ENCODE measurements around the gene SLC9B2. TPM values are rescaled to one million over a fixed set of nuclear protein-coding genes. Genes with fewer than 3 reads are reported as not detected.

The SLC9B2 gene
- total and polyA plus RNA-seq, 2 donors: 4.7 to 6.4 TPM

GRCh38 chr4:103060453-103061148 lies 16.0 kb downstream of the SLC9B2 start:
- 96% methylated on average over 2 of the region's 2 CpGs for WGBS
- H3K27me3 ChIP-seq (ENCODE audit: control insufficient read depth in 2 of 2, insufficient read depth in 1 of 2, low read length in 1 of 2): no peaks in the 10 kb centered on the region
- no peak for DNase-seq (ENCODE audit: low read depth in 6 of 9, low spot score in 9 of 9)
- H3K27ac ChIP-seq (ENCODE audit: low read depth in 1 of 2, low read length in 1 of 2): no peak overlapping the region
- H3K36me3 ChIP-seq (ENCODE audit: control insufficient read depth in 2 of 2, insufficient read depth in 2 of 2, low read length in 1 of 2): peaks cover 0 to 5% of the 10 kb centered on the region in 2 donors
- no peaks in the 10 kb centered on the region for H3K9me3 ChIP-seq (ENCODE audit: control insufficient read depth in 2 of 2, insufficient read depth in 1 of 2, low read length in 1 of 2)
- H3K4me3 ChIP-seq (ENCODE audit: low read length in 2 of 2): no peak overlapping the region
- no peaks in the 10 kb centered on the region for H3K4me1 ChIP-seq (ENCODE audit: control insufficient read depth in 2 of 2, insufficient read depth in 2 of 2, low read length in 2 of 2)

DNA sequence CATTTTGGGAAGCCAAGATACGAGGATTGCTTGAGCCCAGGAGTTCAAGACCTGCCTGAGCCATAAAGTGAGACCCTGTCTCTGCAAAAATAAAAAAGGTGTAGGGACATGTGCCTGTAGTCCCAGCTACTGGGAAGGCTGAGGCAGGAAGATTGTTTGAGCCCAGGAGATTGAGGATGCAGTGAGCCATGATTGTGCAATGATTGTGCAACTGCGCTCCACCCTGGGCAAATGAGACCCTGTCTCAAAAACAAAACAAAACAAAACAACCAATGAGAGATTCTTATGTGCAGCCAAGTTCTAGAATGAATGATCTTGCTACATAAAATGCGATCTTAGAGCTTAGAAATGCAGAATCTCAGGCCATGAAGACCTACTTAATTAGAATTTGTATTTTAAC lies 22.5 kb downstream of the SLC9B2 start:
- Histone ChIP-seq H3K9me3 (ENCODE audit: control insufficient read depth in 2 of 2, insufficient read depth in 1 of 2, low read length in 1 of 2) (no peaks in the 10 kb centered on the region), H3K4me3 (ENCODE audit: low read length in 2 of 2) (no peak overlapping the region), H3K27me3 (ENCODE audit: control insufficient read depth in 2 of 2, insufficient read depth in 1 of 2, low read length in 1 of 2) (no peaks in the 10 kb centered on the region), H3K27ac (ENCODE audit: low read depth in 1 of 2, low read length in 1 of 2) (no peak overlapping the region), H3K4me1 (ENCODE audit: control insufficient read depth in 2 of 2, insufficient read depth in 2 of 2, low read length in 2 of 2) (no peaks in the 10 kb centered on the region), H3K36me3 (ENCODE audit: control insufficient read depth in 2 of 2, insufficient read depth in 2 of 2, low read length in 1 of 2) (no peaks in the 10 kb centered on the region)
- no peak for DNase-seq (ENCODE audit: low read depth in 6 of 9, low spot score in 9 of 9)
- WGBS: over 99% methylated on average over 3 of the region's 3 CpGs

DNA sequence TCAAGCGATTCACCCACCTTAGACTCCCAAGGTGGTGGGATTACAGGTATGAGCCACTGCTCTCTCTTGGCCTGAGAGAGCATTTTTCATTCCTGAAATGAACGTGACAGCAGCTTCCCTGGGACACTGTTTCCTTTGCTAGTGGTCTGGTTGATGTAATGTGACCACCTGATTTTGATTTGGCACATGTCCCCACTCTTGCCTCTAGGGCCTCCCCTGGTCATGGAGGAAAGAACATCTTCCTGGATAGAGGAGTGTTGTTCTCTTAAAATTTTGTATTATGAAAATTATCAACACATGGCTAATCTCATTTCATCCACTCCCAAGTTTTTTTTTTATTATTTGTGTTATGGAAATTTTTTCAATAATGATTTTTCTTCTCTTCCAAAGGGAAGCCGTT lies 23.8 kb downstream of the SLC9B2 start:
- Histone ChIP-seq H3K4me3 (ENCODE audit: low read length in 2 of 2) (no peak overlapping the region), H3K27ac (ENCODE audit: low read depth in 1 of 2, low read length in 1 of 2) (no peak overlapping the region), H3K4me1 (ENCODE audit: control insufficient read depth in 2 of 2, insufficient read depth in 2 of 2, low read length in 2 of 2) (no peaks in the 10 kb centered on the region), H3K36me3 (ENCODE audit: control insufficient read depth in 2 of 2, insufficient read depth in 2 of 2, low read length in 1 of 2) (peaks cover 0 to 10% of the 10 kb centered on the region in 2 donors), H3K27me3 (ENCODE audit: control insufficient read depth in 2 of 2, insufficient read depth in 1 of 2, low read length in 1 of 2) (no peaks in the 10 kb centered on the region), H3K9me3 (ENCODE audit: control insufficient read depth in 2 of 2, insufficient read depth in 1 of 2, low read length in 1 of 2) (no peaks in the 10 kb centered on the region)
- DNase-seq (ENCODE audit: low read depth in 6 of 9, low spot score in 9 of 9): no peak
- 97% methylated on average over 3 of the region's 3 CpGs for WGBS

DNA sequence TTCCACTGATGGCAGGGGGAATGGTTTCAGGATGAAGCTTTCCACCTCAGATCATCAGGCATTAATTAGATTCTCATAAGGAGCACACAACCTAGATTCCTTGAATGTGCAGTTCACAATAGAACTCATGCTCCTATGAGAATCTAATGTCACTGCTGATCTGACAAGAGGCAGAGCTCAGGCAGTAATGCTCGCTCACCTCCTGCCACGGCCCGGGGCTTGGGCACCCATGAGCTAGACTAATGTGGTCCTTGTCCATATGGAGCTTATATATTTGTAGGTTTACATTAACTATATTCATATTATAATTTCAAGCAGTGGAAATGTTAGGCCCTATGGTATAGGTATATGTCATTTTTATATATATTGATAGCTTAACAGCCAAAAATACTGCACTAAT lies 24.4 kb downstream of the SLC9B2 start:
- no peak overlapping the region for H3K27ac ChIP-seq (ENCODE audit: low read depth in 1 of 2, low read length in 1 of 2)
- no peaks in the 10 kb centered on the region for H3K27me3 ChIP-seq (ENCODE audit: control insufficient read depth in 2 of 2, insufficient read depth in 1 of 2, low read length in 1 of 2)
- H3K4me3 ChIP-seq (ENCODE audit: low read length in 2 of 2): no peak overlapping the region
- over 99% methylated on average over 3 of the region's 3 CpGs for WGBS
- H3K9me3 ChIP-seq (ENCODE audit: control insufficient read depth in 2 of 2, insufficient read depth in 1 of 2, low read length in 1 of 2): no peaks in the 10 kb centered on the region
- no peaks in the 10 kb centered on the region for H3K4me1 ChIP-seq (ENCODE audit: control insufficient read depth in 2 of 2, insufficient read depth in 2 of 2, low read length in 2 of 2)
- H3K36me3 ChIP-seq (ENCODE audit: control insufficient read depth in 2 of 2, insufficient read depth in 2 of 2, low read length in 1 of 2): peaks cover 0 to 10% of the 10 kb centered on the region in 2 donors
- DNase-seq (ENCODE audit: low read depth in 6 of 9, low spot score in 9 of 9): no peak

DNA sequence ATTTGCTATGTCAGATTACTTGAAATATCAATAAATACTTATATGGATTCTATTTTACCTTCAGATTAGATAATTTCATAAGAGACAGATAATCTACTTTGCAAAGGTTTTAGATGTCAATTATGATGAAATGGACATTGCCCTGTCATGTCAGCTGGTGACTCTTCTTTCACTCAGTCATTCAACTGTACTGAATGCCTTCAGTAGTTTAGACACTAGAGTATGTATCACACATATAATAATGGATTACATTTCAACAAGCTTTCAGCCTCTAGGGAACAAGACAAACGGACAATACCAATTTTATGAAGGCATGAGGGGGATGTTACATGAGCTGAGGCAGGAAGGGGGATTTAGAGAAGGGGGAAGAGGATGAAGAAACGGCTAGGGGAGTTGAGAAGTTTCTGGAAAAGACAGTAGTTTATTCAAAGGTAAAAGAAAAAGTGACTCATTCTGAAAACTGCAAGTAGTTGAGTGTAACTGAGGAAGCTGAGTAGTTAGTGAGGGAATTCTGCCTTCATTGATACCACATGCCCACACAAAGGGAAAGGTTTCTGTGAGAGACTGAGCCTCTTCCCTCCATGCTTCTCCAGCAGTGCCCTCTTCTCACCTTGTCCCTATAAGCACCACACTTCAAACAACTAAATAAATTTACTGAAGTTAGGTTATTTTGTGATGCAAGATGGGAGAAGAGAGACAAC lies 25.7 kb downstream of the SLC9B2 start:
- Histone ChIP-seq H3K27me3 (ENCODE audit: control insufficient read depth in 2 of 2, insufficient read depth in 1 of 2, low read length in 1 of 2) (no peaks in the 10 kb centered on the region), H3K4me3 (ENCODE audit: low read length in 2 of 2) (no peak overlapping the region)
- WGBS: 90% methylated on average over 2 of the region's 2 CpGs

DNA sequence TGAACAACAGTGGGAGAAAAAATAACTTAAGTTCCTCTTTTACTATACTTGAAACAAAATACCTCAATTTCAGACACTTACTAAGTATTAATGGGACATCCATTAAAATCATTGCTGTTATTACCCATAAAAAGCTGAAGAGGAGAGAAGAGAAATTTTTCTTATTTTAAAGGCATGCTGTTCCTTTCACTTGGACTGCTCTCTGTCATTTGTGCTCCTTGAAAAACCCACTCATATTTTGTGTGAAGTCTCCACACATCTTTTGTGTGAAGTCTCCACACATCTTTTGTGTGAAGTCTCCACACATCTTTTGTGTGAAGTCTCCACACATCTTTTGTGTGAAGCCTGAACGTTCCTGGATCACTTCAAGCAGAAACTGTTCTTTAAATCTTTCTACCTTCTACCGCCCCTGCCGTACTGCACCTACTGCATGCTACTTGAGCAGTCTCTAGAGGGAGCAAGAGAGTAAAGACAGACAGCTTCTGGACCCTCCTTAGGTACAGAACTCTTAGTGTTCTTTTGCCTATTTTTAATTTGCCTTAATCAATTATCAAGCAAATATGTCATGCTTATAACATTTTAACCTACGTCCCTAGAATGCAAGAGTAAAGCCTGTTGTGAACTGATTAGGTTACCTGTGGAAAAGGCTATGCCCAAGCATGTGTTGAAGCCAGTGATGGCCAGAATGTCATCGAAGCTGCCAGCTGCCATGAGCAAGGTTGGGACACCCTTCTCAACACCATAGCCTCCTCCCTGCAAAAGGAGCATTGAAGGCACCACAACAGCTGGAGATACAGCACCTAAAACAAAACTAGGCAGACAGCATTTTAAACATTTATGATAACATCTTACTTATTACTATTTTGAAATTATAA lies 29.9 kb downstream of the SLC9B2 start:
- no peaks in the 10 kb centered on the region for H3K4me1 ChIP-seq (ENCODE audit: control insufficient read depth in 2 of 2, insufficient read depth in 2 of 2, low read length in 2 of 2)
- 68% methylated on average over 5 of the region's 5 CpGs for WGBS
- DNase-seq (ENCODE audit: low read depth in 6 of 9, low spot score in 9 of 9): peak; percentile 8 to 72 (median 32)
- H3K36me3 ChIP-seq (ENCODE audit: control insufficient read depth in 2 of 2, insufficient read depth in 2 of 2, low read length in 1 of 2): peaks cover 0 to 13% of the 10 kb centered on the region in 2 donors
- no peak overlapping the region for H3K4me3 ChIP-seq (ENCODE audit: low read length in 2 of 2)
- no peaks in the 10 kb centered on the region for H3K27me3 ChIP-seq (ENCODE audit: control insufficient read depth in 2 of 2, insufficient read depth in 1 of 2, low read length in 1 of 2)
- H3K9me3 ChIP-seq (ENCODE audit: control insufficient read depth in 2 of 2, insufficient read depth in 1 of 2, low read length in 1 of 2): no peaks in the 10 kb centered on the region
- H3K27ac ChIP-seq (ENCODE audit: low read depth in 1 of 2, low read length in 1 of 2): no peak overlapping the region

More for the DNA sequence above, 25.7 kb downstream of the SLC9B2 start:
- Histone ChIP-seq H3K27ac (ENCODE audit: low read depth in 1 of 2, low read length in 1 of 2) (no peak overlapping the region), H3K4me1 (ENCODE audit: control insufficient read depth in 2 of 2, insufficient read depth in 2 of 2, low read length in 2 of 2) (no peaks in the 10 kb centered on the region), H3K36me3 (ENCODE audit: control insufficient read depth in 2 of 2, insufficient read depth in 2 of 2, low read length in 1 of 2) (peaks cover 0 to 10% of the 10 kb centered on the region in 2 donors), H3K9me3 (ENCODE audit: control insufficient read depth in 2 of 2, insufficient read depth in 1 of 2, low read length in 1 of 2) (no peaks in the 10 kb centered on the region)
- DNase-seq (ENCODE audit: low read depth in 6 of 9, low spot score in 9 of 9): no peak

GRCh38 chr4:103044183-103044582 lies 32.4 kb downstream of the SLC9B2 start:
- H3K36me3 ChIP-seq (ENCODE audit: control insufficient read depth in 2 of 2, insufficient read depth in 2 of 2, low read length in 1 of 2): peaks cover 0 to 13% of the 10 kb centered on the region in 2 donors
- H3K4me1 ChIP-seq (ENCODE audit: control insufficient read depth in 2 of 2, insufficient read depth in 2 of 2, low read length in 2 of 2): no peaks in the 10 kb centered on the region
- no peaks in the 10 kb centered on the region for H3K27me3 ChIP-seq (ENCODE audit: control insufficient read depth in 2 of 2, insufficient read depth in 1 of 2, low read length in 1 of 2)
- 98% methylated on average over 2 of the region's 2 CpGs for WGBS
- no peak overlapping the region for H3K27ac ChIP-seq (ENCODE audit: low read depth in 1 of 2, low read length in 1 of 2)
- H3K9me3 ChIP-seq (ENCODE audit: control insufficient read depth in 2 of 2, insufficient read depth in 1 of 2, low read length in 1 of 2): no peaks in the 10 kb centered on the region
- H3K4me3 ChIP-seq (ENCODE audit: low read length in 2 of 2): no peak overlapping the region
- DNase-seq (ENCODE audit: low read depth in 6 of 9, low spot score in 9 of 9): no peak

DNA sequence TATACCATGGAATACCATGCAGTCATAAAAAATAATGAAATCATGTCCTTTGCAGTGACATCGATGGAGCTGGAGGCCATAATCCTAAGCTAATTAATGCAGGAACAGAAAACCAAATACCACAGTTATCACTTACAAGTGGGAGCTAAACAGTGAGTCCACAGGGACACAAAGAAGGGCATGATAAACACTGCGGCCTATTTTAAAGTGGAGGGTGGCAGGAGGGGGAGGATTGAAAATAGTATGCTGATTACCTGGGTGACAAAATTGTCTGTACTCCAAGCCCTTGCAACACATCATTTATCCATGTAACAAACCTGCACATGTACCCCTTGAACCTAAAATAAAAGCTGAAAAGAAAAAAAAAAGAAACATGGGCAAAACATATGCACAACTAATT lies 40.4 kb downstream of the SLC9B2 start:
- Histone ChIP-seq H3K4me3 (ENCODE audit: low read length in 2 of 2) (no peak overlapping the region), H3K4me1 (ENCODE audit: control insufficient read depth in 2 of 2, insufficient read depth in 2 of 2, low read length in 2 of 2) (no peaks in the 10 kb centered on the region), H3K9me3 (ENCODE audit: control insufficient read depth in 2 of 2, insufficient read depth in 1 of 2, low read length in 1 of 2) (no peaks in the 10 kb centered on the region), H3K27me3 (ENCODE audit: control insufficient read depth in 2 of 2, insufficient read depth in 1 of 2, low read length in 1 of 2) (no peaks in the 10 kb centered on the region), H3K27ac (ENCODE audit: low read depth in 1 of 2, low read length in 1 of 2) (no peak overlapping the region), H3K36me3 (ENCODE audit: control insufficient read depth in 2 of 2, insufficient read depth in 2 of 2, low read length in 1 of 2) (no peaks in the 10 kb centered on the region)
- DNase-seq (ENCODE audit: low read depth in 6 of 9, low spot score in 9 of 9): no peak
- over 99% methylated on average over 2 of the region's 2 CpGs for WGBS

GRCh38 chr4:103032574-103032973 lies 44.0 kb downstream of the SLC9B2 start:
- Histone ChIP-seq H3K36me3 (ENCODE audit: control insufficient read depth in 2 of 2, insufficient read depth in 2 of 2, low read length in 1 of 2) (no peaks in the 10 kb centered on the region), H3K27ac (ENCODE audit: low read depth in 1 of 2, low read length in 1 of 2) (no peak overlapping the region), H3K9me3 (ENCODE audit: control insufficient read depth in 2 of 2, insufficient read depth in 1 of 2, low read length in 1 of 2) (no peaks in the 10 kb centered on the region), H3K4me1 (ENCODE audit: control insufficient read depth in 2 of 2, insufficient read depth in 2 of 2, low read length in 2 of 2) (no peaks in the 10 kb centered on the region), H3K27me3 (ENCODE audit: control insufficient read depth in 2 of 2, insufficient read depth in 1 of 2, low read length in 1 of 2) (no peaks in the 10 kb centered on the region), H3K4me3 (ENCODE audit: low read length in 2 of 2) (no peak overlapping the region)
- DNase-seq (ENCODE audit: low read depth in 6 of 9, low spot score in 9 of 9): peak in 2 of 9 donors; percentile 32 to 39
- 87% methylated on average over 2 of the region's 2 CpGs for WGBS
